Left renal cortex interstitium (tissue), 4 donors: ENCODE results near the gene STAC3. TPM values are rescaled to one million over a fixed set of nuclear protein-coding genes. Genes with fewer than 3 reads are reported as not detected.

Experiments used
- DNase-seq, 4 donors: peaks; one replicate each; pipeline ENCODE4 v3.0.0-alpha.2; 2013; ENCODE audit warnings: low read depth in 4 of 4, low spot score in 2 of 4, missing footprints in 1 of 4
- polyA plus RNA-seq, 4 donors: library from polyadenylated mRNA; unstranded; fragments of 120-200 nt; gene quantifications; one replicate each; pipeline ENCODE4 v1.2.1, GENCODE V29; 2013; ENCODE audit not compliant: insufficient read length in 4 of 4

STAC3 gene
- polyA plus RNA-seq, 4 donors = 1.9 to 8.4 (median 5.4) TPM

GRCh38 chr12:57255916-57256315, 4.9 kb upstream of the STAC3 start:
- DNase-seq = no peak

GRCh38 chr12:57254506-57255280, 3.7 kb upstream of the STAC3 start:
- DNase-seq = no peak

- DNase-seq = no peak
These were observed 446 bp downstream of the STAC3 start for GRCh38 chr12:57250541-57250940.

- no peak for DNase-seq
These were observed 1.8 kb downstream of the STAC3 start for GRCh38 chr12:57248934-57249742.

GRCh38 chr12:57247041-57247440, 3.9 kb downstream of the STAC3 start:
- no peak for DNase-seq

GRCh38 chr12:57244312-57244696, 6.7 kb downstream of the STAC3 start:
- no peak for DNase-seq

GRCh38 chr12:57243521-57244311, 7.3 kb downstream of the STAC3 start:
- peak in 2 of 4 donors; percentile 61 to 69 for DNase-seq

GRCh38 chr12:57242691-57243454, 8.1 kb downstream of the STAC3 start:
- DNase-seq = peak in 2 of 4 donors; percentile 75 to 78

- no peak for DNase-seq
These were observed 8.7 kb downstream of the STAC3 start for GRCh38 chr12:57242329-57242690.

GRCh38 chr12:57241402-57242310, 9.3 kb downstream of the STAC3 start:
- DNase-seq = no peak

GRCh38 chr12:57240926-57241401, 10.0 kb downstream of the STAC3 start:
- no peak for DNase-seq

- no peak for DNase-seq
These were observed 10.7 kb downstream of the STAC3 start for GRCh38 chr12:57240066-57240921.

GRCh38 chr12:57239587-57240065, 11.4 kb downstream of the STAC3 start:
- no peak for DNase-seq

- peak in 1 of 4 donors; percentile 67 for DNase-seq
These were observed 12.0 kb downstream of the STAC3 start for GRCh38 chr12:57238854-57239554.

- DNase-seq = no peak
These were observed 12.8 kb downstream of the STAC3 start for GRCh38 chr12:57237932-57238853.

- no peak for DNase-seq
These were observed 13.4 kb downstream of the STAC3 start for GRCh38 chr12:57237596-57237931.
